LNCAP (cell line): ENCODE measurements around the gene PHAF1.

Experiments
- CTCF ChIP-seq: fragments of 450-650 bp; IDR thresholded peaks from 2 replicates; pipeline ENCODE4 v1.5.1; 2017; ENCODE audit warnings: mild to moderate bottlenecking

Gene PHAF1

DNA sequence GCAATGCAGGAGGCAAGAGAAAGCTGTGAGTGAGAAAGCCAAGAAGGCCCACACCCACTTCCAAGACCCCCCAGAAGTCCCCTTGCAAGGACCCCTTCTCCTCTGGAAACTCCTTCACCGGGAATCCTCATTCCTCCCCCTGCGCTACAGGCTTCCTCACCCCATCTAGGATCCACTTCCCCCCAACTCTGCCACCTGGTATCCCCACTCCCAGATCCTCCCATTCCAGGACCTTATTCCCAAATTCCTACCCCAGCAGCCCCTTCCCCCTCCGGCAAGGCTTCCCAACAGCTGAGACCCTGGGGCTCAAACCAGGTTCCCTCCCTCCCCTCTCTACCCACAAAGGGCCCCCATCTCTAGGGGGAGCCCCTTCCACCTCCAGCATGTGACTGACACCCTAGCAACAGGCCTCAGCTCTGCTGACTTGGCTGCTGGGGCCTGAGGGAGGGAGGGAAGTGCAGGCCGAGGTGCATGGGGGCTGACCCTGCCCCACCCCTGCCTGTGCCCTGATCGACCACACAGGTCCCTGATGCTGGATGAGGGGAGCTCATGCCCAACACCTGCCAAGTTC lies 56.9 kb downstream of the PHAF1 start:
- TF ChIP-seq CTCF: no peak

DNA sequence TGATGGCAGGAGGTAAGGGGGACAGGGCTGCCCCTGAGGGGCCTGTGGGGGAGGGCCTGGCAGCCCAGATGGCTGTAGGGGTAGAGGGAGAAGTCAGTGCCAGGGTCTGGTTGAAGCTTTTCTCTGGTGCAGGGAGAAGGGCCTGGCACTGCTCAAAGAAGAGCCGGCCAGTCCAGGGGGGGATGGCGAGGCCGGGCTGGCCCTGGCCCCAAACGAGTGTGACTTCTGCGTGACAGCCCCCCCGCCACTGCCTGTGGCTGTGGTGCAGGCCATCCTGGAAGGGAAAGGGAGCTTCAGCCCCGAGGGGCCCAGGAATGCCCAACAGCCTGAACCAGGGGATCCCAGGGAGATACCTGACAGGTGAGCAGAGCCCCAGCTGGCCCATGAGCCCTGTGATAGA lies 57.8 kb downstream of the PHAF1 start:
- TF ChIP-seq CTCF: no peak

- TF ChIP-seq CTCF: no peak
These were observed 59.3 kb downstream of the PHAF1 start for GRCh38 chr16:67169011-67169451.

- peak; percentile 31; the same call in 1 of the 2 replicates for TF ChIP-seq CTCF
These were observed 60.0 kb downstream of the PHAF1 start for GRCh38 chr16:67169642-67170167.

GRCh38 chr16:67170168-67170948 lies 60.6 kb downstream of the PHAF1 start, which contains the start of gene NOL3:
TSS of gene NOL3 (plus strand) at chr16:67170538.
- TF ChIP-seq CTCF: no peak

DNA sequence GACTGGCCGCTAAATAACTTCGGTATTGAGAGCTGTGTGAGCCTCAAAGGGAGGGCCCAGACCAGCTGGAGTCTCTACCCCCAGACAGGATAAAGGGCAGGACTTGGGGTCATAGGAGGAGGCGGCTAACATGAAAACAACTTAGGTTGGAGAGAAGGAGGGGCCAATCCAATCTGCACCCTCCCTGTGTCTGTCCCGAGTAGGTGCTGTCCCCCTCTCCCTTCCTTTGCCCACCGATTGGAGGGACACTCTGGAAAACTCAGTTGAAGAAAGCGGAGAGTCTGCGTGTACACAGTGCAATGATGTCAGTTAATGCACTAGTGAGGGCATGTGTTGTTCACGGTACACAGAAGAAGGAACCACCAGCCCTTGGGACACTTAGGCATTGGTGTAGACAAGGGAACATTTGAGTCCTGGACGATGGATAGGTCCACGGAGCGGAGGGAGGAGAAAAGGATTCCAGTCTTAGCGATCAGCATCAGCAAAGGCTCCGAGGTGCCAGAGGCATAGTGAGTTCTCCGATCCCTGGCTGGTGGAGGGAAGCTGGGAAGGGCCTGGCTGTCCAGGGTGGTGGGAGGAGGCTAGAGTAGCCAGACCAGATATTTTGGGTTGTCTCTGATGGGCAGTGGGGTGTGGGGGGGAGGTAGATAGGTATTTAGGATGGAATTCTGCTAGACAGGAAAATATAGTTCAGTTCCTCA lies 61.4 kb downstream of the PHAF1 start:
- TF ChIP-seq CTCF: no peak

- no peak for TF ChIP-seq CTCF
These were observed 63.6 kb downstream of the PHAF1 start for GRCh38 chr16:67173323-67173722.
